Astrocyte (in vitro differentiated cells and primary cell): ENCODE measurements around the gene DPH6. TPM values are rescaled to one million over a fixed set of nuclear protein-coding genes. Genes with fewer than 3 reads are reported as not detected.

Experiments
- DNase-seq: peaks from one replicate; pipeline ENCODE4 v3.0.0-alpha.2; 2010; ENCODE audit warnings: low read depth
- FAIRE-seq: peaks from 2 replicates; lab custom pipeline; 2011; peaks lifted over from hg19 to GRCh38; lab: Jason Lieb, UNC
- H2AFZ ChIP-seq: 2 replicates; pipeline ENCODE4 v1.6.0; 2012; ENCODE audit warnings: low read depth, low read length, inconsistent platforms
- H3K27ac ChIP-seq: 2 replicates; pipeline ENCODE4 v1.5.1; 2011; ENCODE audit warnings: low read depth, low read length, inconsistent platforms
- H3K27me3 ChIP-seq: 2 replicates; pipeline ENCODE4 v1.6.0; 2011; ENCODE audit warnings: low read length, inconsistent platforms; ENCODE audit not compliant: insufficient read depth
- H3K36me3 ChIP-seq: 2 replicates; pipeline ENCODE4 v1.5.1; 2011; ENCODE audit warnings: low read length, inconsistent platforms; ENCODE audit not compliant: insufficient read depth
- H3K4me1 ChIP-seq: 2 replicates; pipeline ENCODE4 v1.5.1; 2011; ENCODE audit warnings: low read length, inconsistent platforms; ENCODE audit not compliant: insufficient read depth
- H3K4me2 ChIP-seq: 2 replicates; pipeline ENCODE4 v1.6.0; 2012; ENCODE audit warnings: low read length, inconsistent platforms
- H3K4me3 ChIP-seq: 2 replicates; pipeline ENCODE4 v1.5.1; 2011; ENCODE audit warnings: low read depth, mild to moderate bottlenecking, low read length, inconsistent platforms; ENCODE audit not compliant: insufficient read depth
- H3K79me2 ChIP-seq: 2 replicates; pipeline ENCODE4 v1.6.0; 2012; ENCODE audit warnings: mild to moderate bottlenecking, low read length, inconsistent platforms; ENCODE audit not compliant: insufficient read depth
- H3K9ac ChIP-seq: 2 replicates; pipeline ENCODE4 v1.6.0; 2012; ENCODE audit warnings: mild to moderate bottlenecking, low read length, inconsistent platforms
- H3K9me3 ChIP-seq: 2 replicates; pipeline ENCODE4 v1.5.1; 2012; ENCODE audit warnings: low read depth, mild to moderate bottlenecking, low read length, inconsistent platforms; ENCODE audit not compliant: insufficient read depth
- H4K20me1 ChIP-seq: 2 replicates; pipeline ENCODE4 v1.6.0; 2012; ENCODE audit warnings: low read length, inconsistent platforms; ENCODE audit not compliant: insufficient read depth
- H3K27ac Mint-ChIP-seq: one replicate; pipeline ENCODE4 v1.8.0; 2021; ENCODE audit warnings: mild to moderate bottlenecking, mixed read lengths; ENCODE audit not compliant: unreplicated experiment
- H3K27me3 Mint-ChIP-seq: one replicate; pipeline ENCODE4 v1.8.0; 2021; ENCODE audit warnings: low read depth, mixed read lengths; ENCODE audit not compliant: unreplicated experiment
- H3K36me3 Mint-ChIP-seq: one replicate; pipeline ENCODE4 v1.8.0; 2021; ENCODE audit warnings: low read depth, mixed read lengths; ENCODE audit not compliant: unreplicated experiment
- H3K4me1 Mint-ChIP-seq: one replicate; pipeline ENCODE4 v1.8.0; 2021; ENCODE audit warnings: low read depth, mixed read lengths; ENCODE audit not compliant: unreplicated experiment
- H3K4me3 Mint-ChIP-seq: one replicate; pipeline ENCODE4 v1.8.0; 2021; ENCODE audit warnings: mild to moderate bottlenecking, moderate library complexity, mixed read lengths; ENCODE audit not compliant: unreplicated experiment
- H3K9me3 Mint-ChIP-seq: one replicate; pipeline ENCODE4 v1.8.0; 2021; ENCODE audit warnings: mild to moderate bottlenecking, mixed read lengths; ENCODE audit not compliant: unreplicated experiment
- EZH2 ChIP-seq: IDR thresholded peaks from 2 replicates; pipeline ENCODE4 v1.6.1; 2012; ENCODE audit warnings: mild to moderate bottlenecking, low read length, inconsistent platforms; ENCODE audit not compliant: insufficient read depth
- total RNA-seq: library from RNA; stranded (reverse); gene quantifications from 2 replicates; pipeline ENCODE4 v1.2.1, GENCODE V29; 2021
- TF ChIP-seq, protein P1 (sequence below): IDR thresholded peaks from 2 replicates; pipeline ENCODE4 v1.5.1; 2011; ENCODE audit warnings: low read depth, mild to moderate bottlenecking, inconsistent platforms, low read length, moderate library complexity; ENCODE audit not compliant: insufficient read depth

The DPH6 gene
- total RNA-seq, 1 donor from 2014 or later, result 7.6 TPM

- Histone ChIP-seq H3K27ac (no peak overlapping the region), H3K4me1 (no peaks in the 10 kb centered on the region), H3K79me2 (no peaks in the 10 kb centered on the region), H3K4me3 (no peak overlapping the region), H3K27me3 (no peaks in the 10 kb centered on the region), H3K9ac (no peak overlapping the region), H3K4me2 (no peak overlapping the region), H4K20me1 (no peaks in the 10 kb centered on the region), H3K36me3 (no peaks in the 10 kb centered on the region), H3K9me3 (no peaks in the 10 kb centered on the region), H2AFZ (no peak overlapping the region)
- no peak overlapping the region for H3K4me3 Mint-ChIP-seq
- peaks cover 8% of the 10 kb centered on the region for H3K4me1 Mint-ChIP-seq
- DNase-seq, result no peak
- H3K27ac Mint-ChIP-seq, result peak overlapping the region; percentile 34
- H3K9me3 Mint-ChIP-seq, result peaks cover 6% of the 10 kb centered on the region
- FAIRE-seq, result no peak
- TF ChIP-seq, protein P1, sequence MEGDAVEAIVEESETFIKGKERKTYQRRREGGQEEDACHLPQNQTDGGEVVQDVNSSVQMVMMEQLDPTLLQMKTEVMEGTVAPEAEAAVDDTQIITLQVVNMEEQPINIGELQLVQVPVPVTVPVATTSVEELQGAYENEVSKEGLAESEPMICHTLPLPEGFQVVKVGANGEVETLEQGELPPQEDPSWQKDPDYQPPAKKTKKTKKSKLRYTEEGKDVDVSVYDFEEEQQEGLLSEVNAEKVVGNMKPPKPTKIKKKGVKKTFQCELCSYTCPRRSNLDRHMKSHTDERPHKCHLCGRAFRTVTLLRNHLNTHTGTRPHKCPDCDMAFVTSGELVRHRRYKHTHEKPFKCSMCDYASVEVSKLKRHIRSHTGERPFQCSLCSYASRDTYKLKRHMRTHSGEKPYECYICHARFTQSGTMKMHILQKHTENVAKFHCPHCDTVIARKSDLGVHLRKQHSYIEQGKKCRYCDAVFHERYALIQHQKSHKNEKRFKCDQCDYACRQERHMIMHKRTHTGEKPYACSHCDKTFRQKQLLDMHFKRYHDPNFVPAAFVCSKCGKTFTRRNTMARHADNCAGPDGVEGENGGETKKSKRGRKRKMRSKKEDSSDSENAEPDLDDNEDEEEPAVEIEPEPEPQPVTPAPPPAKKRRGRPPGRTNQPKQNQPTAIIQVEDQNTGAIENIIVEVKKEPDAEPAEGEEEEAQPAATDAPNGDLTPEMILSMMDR, result no peak
- no peak for TF ChIP-seq EZH2
- H3K36me3 Mint-ChIP-seq, result peaks cover 2% of the 10 kb centered on the region
- H3K27me3 Mint-ChIP-seq, result no peaks in the 10 kb centered on the region
These were observed 109.5 kb downstream of the DPH6 start for GRCh38 chr15:35436422-35436821.

DNA sequence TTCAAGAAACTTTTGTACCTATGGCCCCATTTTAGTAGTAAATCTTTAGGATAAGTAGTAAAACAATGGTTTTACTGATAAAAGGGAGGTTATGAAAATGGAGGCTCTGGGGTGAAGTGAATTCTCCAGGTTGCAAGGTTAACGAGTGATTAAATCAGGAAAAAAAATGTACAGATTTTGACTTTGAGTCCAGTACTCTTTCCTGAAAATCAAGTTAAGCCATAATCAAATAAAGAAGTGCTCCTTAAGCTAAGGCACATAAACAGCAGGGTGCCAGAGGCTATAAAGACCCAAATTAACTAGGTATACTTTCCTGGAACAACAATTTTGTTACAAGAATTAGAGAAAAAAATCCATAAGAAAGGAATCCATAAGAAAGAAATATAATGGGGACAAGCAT is 114.7 kb downstream of the DPH6 start:
- Mint-ChIP-seq H3K4me1 (peaks cover 16% of the 10 kb centered on the region), H3K27me3 (no peaks in the 10 kb centered on the region), H3K27ac (no peak overlapping the region), H3K4me3 (no peak overlapping the region), H3K36me3 (no peaks in the 10 kb centered on the region), H3K9me3 (no peaks in the 10 kb centered on the region)
- H4K20me1 ChIP-seq, result no peaks in the 10 kb centered on the region
- H3K27ac ChIP-seq, result no peak overlapping the region
- DNase-seq (no peak), FAIRE-seq (no peak)
- H3K4me1 ChIP-seq, result peaks cover 2% of the 10 kb centered on the region
- H2AFZ ChIP-seq, result no peak overlapping the region
- no peaks in the 10 kb centered on the region for H3K9me3 ChIP-seq
- no peak overlapping the region for H3K4me3 ChIP-seq
- H3K36me3 ChIP-seq, result no peaks in the 10 kb centered on the region
- H3K4me2 ChIP-seq, result no peak overlapping the region
- no peaks in the 10 kb centered on the region for H3K27me3 ChIP-seq
- TF ChIP-seq, protein P1, result no peak
- no peak overlapping the region for H3K9ac ChIP-seq
- no peaks in the 10 kb centered on the region for H3K79me2 ChIP-seq

DNA sequence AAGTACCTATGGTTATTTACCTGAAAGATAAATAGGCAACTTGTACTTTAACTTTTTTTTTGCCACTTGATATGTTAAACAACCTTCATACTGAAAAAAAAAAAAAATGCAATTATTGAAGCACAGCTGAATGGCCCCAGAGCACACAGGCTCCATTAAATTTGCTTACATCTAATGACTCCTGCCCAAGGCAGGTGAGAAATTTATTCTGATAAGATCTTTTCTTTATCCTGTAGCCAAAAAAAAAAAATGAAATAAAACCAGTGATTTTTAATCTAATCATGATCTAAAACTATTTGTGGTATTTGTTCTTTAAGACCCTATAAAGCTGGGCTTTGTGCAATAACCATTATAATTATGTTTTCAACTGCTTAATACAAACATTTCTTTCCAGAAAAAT is 115.7 kb downstream of the DPH6 start:
- no peaks in the 10 kb centered on the region for H3K27me3 Mint-ChIP-seq
- TF ChIP-seq, protein P1, result no peak
- no peak for TF ChIP-seq EZH2
- Histone ChIP-seq H3K9ac (no peak overlapping the region), H3K4me1 (peaks cover 2% of the 10 kb centered on the region), H2AFZ (no peak overlapping the region), H3K27me3 (no peaks in the 10 kb centered on the region), H3K27ac (no peak overlapping the region), H4K20me1 (no peaks in the 10 kb centered on the region), H3K4me3 (no peak overlapping the region), H3K4me2 (no peak overlapping the region), H3K9me3 (no peaks in the 10 kb centered on the region), H3K36me3 (no peaks in the 10 kb centered on the region), H3K79me2 (no peaks in the 10 kb centered on the region)
- FAIRE-seq (no peak), DNase-seq (no peak)
- no peak overlapping the region for H3K4me3 Mint-ChIP-seq
- H3K4me1 Mint-ChIP-seq, result peaks cover 16% of the 10 kb centered on the region
- H3K9me3 Mint-ChIP-seq, result no peaks in the 10 kb centered on the region
- no peaks in the 10 kb centered on the region for H3K36me3 Mint-ChIP-seq
- no peak overlapping the region for H3K27ac Mint-ChIP-seq
